ENCODE results near the gene SLC4A1. TPM values are rescaled to one million over a fixed set of nuclear protein-coding genes. Genes with fewer than 3 reads are reported as not detected.
A peak's percentile ranks its signal among the peaks of the same experiment; 100 is the strongest.

Gene SLC4A1
- total RNA-seq, 1 experiment from 2014 or later: not detected

GRCh38 chr17:44221084-44221861 lies 46.7 kb downstream of the SLC4A1 start:
- H3K4me1 Mint-ChIP-seq: peaks cover 17% of the 10 kb centered on the region
- POLR2A ChIA-PET: interaction anchor here (0.5 to 3.5 kb wide), 20 partner anchors 11 to 578 kb away, joined by 3 to 28 read pairs (median 4); partner anchors contain the start of genes HDAC5, NAGS, RUNDC3A and SLC25A39
- H3K27me3 Mint-ChIP-seq (ENCODE audit: low read depth): no peaks in the 10 kb centered on the region
- H3K4me3 Mint-ChIP-seq: peak overlapping the region; percentile 80
- peak; percentile 77 for DNase-seq (ENCODE audit: low spot score)
- H3K27ac Mint-ChIP-seq: peak overlapping the region; percentile 91
- CTCF ChIA-PET: interaction anchor here (0.6 to 4.7 kb wide), 35 partner anchors 9 to 699 kb away, joined by 3 to 73 read pairs (median 4); partner anchors contain the start of genes ATXN7L3, FAM171A2, GRN and RUNDC3A
- peaks cover 11% of the 10 kb centered on the region for H3K36me3 Mint-ChIP-seq
- ATAC-seq: peak; percentile 27
- no peaks in the 10 kb centered on the region for H3K9me3 Mint-ChIP-seq
- TF ChIP-seq AFF4 (CRISPR knock-in tag; IDR thresholded peaks at IDR 0.05; ENCODE audit: borderline replicate concordance): no peak
- TF ChIP-seq ESRRA (CRISPR knock-in tag; IDR thresholded peaks at IDR 0.05; ENCODE audit: borderline replicate concordance): no peak
- TF ChIP-seq ZNF232 (CRISPR knock-in tag; IDR thresholded peaks at IDR 0.05): no peak
- TF ChIP-seq NR1H2 (CRISPR knock-in tag; IDR thresholded peaks at IDR 0.05): no peak
- no peak for TF ChIP-seq JUN (CRISPR knock-in tag; IDR thresholded peaks at IDR 0.05)
- no peak for TF ChIP-seq SMAD4 (CRISPR knock-in tag; IDR thresholded peaks at IDR 0.05)
- TF ChIP-seq AR (CRISPR knock-in tag; IDR thresholded peaks at IDR 0.05): no peak
- TF ChIP-seq ERG (CRISPR knock-in tag; IDR thresholded peaks at IDR 0.05): no peak
- TF ChIP-seq OVOL2 (CRISPR knock-in tag; IDR thresholded peaks at IDR 0.05; ENCODE audit: borderline replicate concordance): no peak
- TF ChIP-seq GABPB1 (CRISPR knock-in tag; IDR thresholded peaks at IDR 0.05): 0 out of 2 replicates have a peak, but pooled peaks have one; percentile 29
- no peak for TF ChIP-seq RELA (CRISPR knock-in tag; IDR thresholded peaks at IDR 0.05; ENCODE audit: borderline replicate concordance)
- no peak for TF ChIP-seq ZNF671 (CRISPR knock-in tag; IDR thresholded peaks at IDR 0.05)
- no peak for TF ChIP-seq HMGA2 (CRISPR knock-in tag; IDR thresholded peaks at IDR 0.05)
- no peak for TF ChIP-seq USF2 (CRISPR knock-in tag; IDR thresholded peaks at IDR 0.05)
- TF ChIP-seq FOXP4 (CRISPR knock-in tag; IDR thresholded peaks at IDR 0.05): 0 out of 2 replicates have a peak, but pooled peaks have one; percentile 14
- TF ChIP-seq ATF6 (CRISPR knock-in tag; IDR thresholded peaks at IDR 0.05): no peak
- TF ChIP-seq ZNF138 (CRISPR knock-in tag; conservative IDR thresholded peaks at IDR 0.05): no peak
- TF ChIP-seq SMAD3 (CRISPR knock-in tag; IDR thresholded peaks at IDR 0.05; ENCODE audit: borderline replicate concordance): no peak
- no peak for TF ChIP-seq RORB (CRISPR knock-in tag; IDR thresholded peaks at IDR 0.05)
- TF ChIP-seq CREB1 (CRISPR knock-in tag; IDR thresholded peaks at IDR 0.05): no peak
- no peak for TF ChIP-seq ATF3 (CRISPR knock-in tag; conservative IDR thresholded peaks at IDR 0.05)
- no peak for TF ChIP-seq CDX4 (CRISPR knock-in tag; IDR thresholded peaks at IDR 0.05; ENCODE audit: borderline replicate concordance)
- TF ChIP-seq ZNF396 (CRISPR knock-in tag; IDR thresholded peaks at IDR 0.05; ENCODE audit: borderline replicate concordance): no peak
